DOHH2 (cell line): ENCODE data around the gene KCNJ6.
"Not testable (repeated sequence)": the region's sequence is repeated elsewhere in the genome, so short reads cannot be mapped to it uniquely, and the experiment has no call there.

Experiments used
- H3F3A ChIP-seq: fragments of 200-600 bp; sonication (generic), shearing (Covaris generic); 2 replicates; pipeline ENCODE4 v1.6.0; 2016; ENCODE audit warnings: antibody characterized with exemption, mild to moderate bottlenecking; ENCODE audit not compliant: control insufficient read depth, insufficient read depth
- H3K27ac ChIP-seq: fragments of 200-600 bp; sonication (generic); 2 replicates; pipeline ENCODE4 v1.5.1; 2014; ENCODE audit warnings: low read depth, mild to moderate bottlenecking, low read length, moderate library complexity
- H3K27me3 ChIP-seq: fragments of 200-600 bp; sonication (generic); 2 replicates; pipeline ENCODE4 v1.6.1; 2014; ENCODE audit warnings: mild to moderate bottlenecking, low read length, mixed read lengths; ENCODE audit not compliant: control insufficient read depth
- H3K36me3 ChIP-seq: fragments of 200-600 bp; sonication (generic); 2 replicates; pipeline ENCODE4 v1.6.1; 2014; ENCODE audit warnings: mild to moderate bottlenecking, low read length, moderate library complexity, mixed read lengths; ENCODE audit not compliant: control insufficient read depth
- H3K4me1 ChIP-seq: fragments of 200-600 bp; sonication (generic); 2 replicates; pipeline ENCODE4 v1.6.1; 2014; ENCODE audit warnings: mild to moderate bottlenecking, low read length, mixed read lengths; ENCODE audit not compliant: control insufficient read depth
- H3K4me2 ChIP-seq: fragments of 200-600 bp; sonication (generic); 2 replicates; pipeline ENCODE4 v1.6.0; 2014; ENCODE audit warnings: mild to moderate bottlenecking, low read length, moderate library complexity
- H3K4me3 ChIP-seq: fragments of 200-600 bp; sonication (generic); 2 replicates; pipeline ENCODE4 v1.5.1; 2014; ENCODE audit warnings: mild to moderate bottlenecking, low read length, mixed read lengths
- H3K79me2 ChIP-seq: fragments of 200-600 bp; sonication (generic); 2 replicates; pipeline ENCODE4 v1.6.1; 2014; ENCODE audit warnings: mild to moderate bottlenecking, low read length, mixed read lengths; ENCODE audit not compliant: control insufficient read depth
- H3K9me2 ChIP-seq: fragments of 200-600 bp; sonication (generic); replicated peaks from 2 replicates; pipeline ENCODE4 v1.6.1; 2014; ENCODE audit warnings: mild to moderate bottlenecking, low read length, mixed read lengths; ENCODE audit not compliant: control insufficient read depth
- H3K9me3 ChIP-seq: fragments of 200-600 bp; sonication (generic); 2 replicates; pipeline ENCODE4 v1.6.1; 2014; ENCODE audit warnings: antibody characterized with exemption, low read length, mixed read lengths; ENCODE audit not compliant: control insufficient read depth, insufficient read depth
- H4K20me1 ChIP-seq: fragments of 200-600 bp; sonication (generic); 2 replicates; pipeline ENCODE4 v1.6.0; 2014; ENCODE audit warnings: low read depth, mild to moderate bottlenecking, antibody characterized with exemption, low read length, moderate library complexity; ENCODE audit not compliant: control insufficient read depth, insufficient read depth
- CTCF ChIP-seq: fragments of 200-600 bp; sonication (generic); IDR thresholded peaks from one replicate; pipeline ENCODE4 v1.5.1; 2014; ENCODE audit warnings: antibody characterized with exemption, mild to moderate bottlenecking, low read depth, low read length; ENCODE audit not compliant: poor library complexity, severe bottlenecking
- EZH2phosphoT487 ChIP-seq: fragments of 200-600 bp; sonication (generic); IDR thresholded peaks from 2 replicates; pipeline ENCODE4 v1.6.1; 2017; ENCODE audit warnings: borderline replicate concordance, mild to moderate bottlenecking, antibody characterized with exemption, low read length, moderate library complexity, mixed read lengths

Gene KCNJ6

GRCh38 chr21:37762606-37763005, 153.7 kb downstream of the KCNJ6 start:
- Histone ChIP-seq H3K79me2 (no peaks in the 10 kb centered on the region), H3F3A (no peaks in the 10 kb centered on the region), H3K4me2 (no peak overlapping the region), H3K9me2 (no peaks in the 10 kb centered on the region), H3K27me3 (no peaks in the 10 kb centered on the region), H3K9me3 (no peaks in the 10 kb centered on the region), H3K36me3 (no peaks in the 10 kb centered on the region), H3K4me3 (no peak overlapping the region), H4K20me1 (no peaks in the 10 kb centered on the region), H3K27ac (no peak overlapping the region), H3K4me1 (no peaks in the 10 kb centered on the region)
- TF ChIP-seq EZH2phosphoT487 = no peak
- no peak for TF ChIP-seq CTCF

GRCh38 chr21:37761406-37761805, 154.9 kb downstream of the KCNJ6 start:
- H3K9me3 ChIP-seq, H3K27me3 ChIP-seq, H3K79me2 ChIP-seq, H3K4me3 ChIP-seq, H3F3A ChIP-seq, H3K4me1 ChIP-seq, H3K9me2 ChIP-seq, H3K36me3 ChIP-seq, H3K4me2 ChIP-seq, H3K27ac ChIP-seq, H4K20me1 ChIP-seq: not testable (repeated sequence)

GRCh38 chr21:37759777-37760176, 156.5 kb downstream of the KCNJ6 start:
- no peaks in the 10 kb centered on the region for H3K36me3 ChIP-seq
- H3K9me3 ChIP-seq = no peaks in the 10 kb centered on the region
- no peaks in the 10 kb centered on the region for H3F3A ChIP-seq
- H4K20me1 ChIP-seq = no peaks in the 10 kb centered on the region
- H3K4me2 ChIP-seq = no peak overlapping the region
- no peaks in the 10 kb centered on the region for H3K9me2 ChIP-seq
- H3K4me3 ChIP-seq = no peak overlapping the region
- H3K4me1 ChIP-seq = no peaks in the 10 kb centered on the region
- no peak overlapping the region for H3K27ac ChIP-seq
- TF ChIP-seq CTCF = no peak
- TF ChIP-seq EZH2phosphoT487 = no peak
- H3K79me2 ChIP-seq = no peaks in the 10 kb centered on the region
- no peaks in the 10 kb centered on the region for H3K27me3 ChIP-seq

GRCh38 chr21:37758982-37759381, 157.3 kb downstream of the KCNJ6 start:
- TF ChIP-seq EZH2phosphoT487 (no peak), CTCF (peak; percentile 47)
- Histone ChIP-seq H4K20me1 (no peaks in the 10 kb centered on the region), H3K9me2 (no peaks in the 10 kb centered on the region), H3K36me3 (no peaks in the 10 kb centered on the region), H3K4me2 (no peak overlapping the region), H3K27ac (no peak overlapping the region), H3K79me2 (no peaks in the 10 kb centered on the region), H3K27me3 (no peaks in the 10 kb centered on the region), H3K4me3 (no peak overlapping the region), H3K4me1 (no peaks in the 10 kb centered on the region), H3F3A (no peaks in the 10 kb centered on the region), H3K9me3 (no peaks in the 10 kb centered on the region)
